ENCODE data around the gene SDC4.

Gene SDC4

GRCh38 chr20:45377269-45377668 is 29.0 kb upstream of the SDC4 start:
- H3K9me3 ChIP-seq (ENCODE audit: control insufficient read depth, insufficient read depth, low read depth, low read length), result no peaks in the 10 kb centered on the region
- H3K27ac ChIP-seq (ENCODE audit: extremely low read depth, low read depth, low read length), result no peak overlapping the region
- H3K36me3 ChIP-seq (ENCODE audit: control insufficient read depth in 2 of 2, insufficient read depth in 1 of 2, low read length in 2 of 2), result peaks cover 0 to 4% of the 10 kb centered on the region in 2 experiments; a peak in 1 of 3 replicates
- CTCF ChIA-PET, result interaction anchor here (0.6 to 5.4 kb wide), 3 partner anchors 36 to 239 kb away, joined by 3 to 95 read pairs (median 3); no protein-coding TSS in a partner anchor
- no peak for TF ChIP-seq ZNF341 (tag by site-specific recombination; IDR thresholded peaks at IDR 0.05; ENCODE audit: low read depth)
- TF ChIP-seq ZNF510 (tag by site-specific recombination; IDR thresholded peaks at IDR 0.05; ENCODE audit: insufficient replicate concordance), result no peak
- no peak for TF ChIP-seq ZNF830 (tag by site-specific recombination; IDR thresholded peaks at IDR 0.05; ENCODE audit: low read depth)
- no peak for TF ChIP-seq ZNF155 (tag by site-specific recombination; IDR thresholded peaks at IDR 0.05)
- TF ChIP-seq ZNF10 (tag by site-specific recombination; IDR thresholded peaks at IDR 0.05), result no peak
- TF ChIP-seq ZNF664 (tag by site-specific recombination; IDR thresholded peaks at IDR 0.05), result no peak
- TF ChIP-seq ZNF366 (tag by site-specific recombination; conservative IDR thresholded peaks at IDR 0.05), result no peak
- no peak for TF ChIP-seq GLIS1 (tag by site-specific recombination; IDR thresholded peaks at IDR 0.05)
- TF ChIP-seq ZNF19 (tag by site-specific recombination; IDR thresholded peaks at IDR 0.05; ENCODE audit: low read depth), result no peak
- no peak for TF ChIP-seq ZNF140 (tag by site-specific recombination; IDR thresholded peaks at IDR 0.05)
- no peak for TF ChIP-seq ZNF561 (tag by site-specific recombination; IDR thresholded peaks at IDR 0.05; ENCODE audit: borderline replicate concordance)
- no peak for TF ChIP-seq ZBTB20 (tag by site-specific recombination; IDR thresholded peaks at IDR 0.05)
- no peak for TF ChIP-seq PBX3 (CRISPR knock-in tag; IDR thresholded peaks at IDR 0.05)
- TF ChIP-seq, protein P1, sequence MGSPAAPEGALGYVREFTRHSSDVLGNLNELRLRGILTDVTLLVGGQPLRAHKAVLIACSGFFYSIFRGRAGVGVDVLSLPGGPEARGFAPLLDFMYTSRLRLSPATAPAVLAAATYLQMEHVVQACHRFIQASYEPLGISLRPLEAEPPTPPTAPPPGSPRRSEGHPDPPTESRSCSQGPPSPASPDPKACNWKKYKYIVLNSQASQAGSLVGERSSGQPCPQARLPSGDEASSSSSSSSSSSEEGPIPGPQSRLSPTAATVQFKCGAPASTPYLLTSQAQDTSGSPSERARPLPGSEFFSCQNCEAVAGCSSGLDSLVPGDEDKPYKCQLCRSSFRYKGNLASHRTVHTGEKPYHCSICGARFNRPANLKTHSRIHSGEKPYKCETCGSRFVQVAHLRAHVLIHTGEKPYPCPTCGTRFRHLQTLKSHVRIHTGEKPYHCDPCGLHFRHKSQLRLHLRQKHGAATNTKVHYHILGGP (tag by site-specific recombination; IDR thresholded peaks at IDR 0.05), result no peak
- TF ChIP-seq, protein P2, sequence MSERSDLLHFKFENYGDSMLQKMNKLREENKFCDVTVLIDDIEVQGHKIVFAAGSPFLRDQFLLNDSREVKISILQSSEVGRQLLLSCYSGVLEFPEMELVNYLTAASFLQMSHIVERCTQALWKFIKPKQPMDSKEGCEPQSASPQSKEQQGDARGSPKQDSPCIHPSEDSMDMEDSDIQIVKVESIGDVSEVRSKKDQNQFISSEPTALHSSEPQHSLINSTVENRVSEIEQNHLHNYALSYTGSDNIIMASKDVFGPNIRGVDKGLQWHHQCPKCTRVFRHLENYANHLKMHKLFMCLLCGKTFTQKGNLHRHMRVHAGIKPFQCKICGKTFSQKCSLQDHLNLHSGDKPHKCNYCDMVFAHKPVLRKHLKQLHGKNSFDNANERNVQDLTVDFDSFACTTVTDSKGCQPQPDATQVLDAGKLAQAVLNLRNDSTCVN (tag by site-specific recombination; optimal IDR thresholded peaks at IDR 0.05), result no peak
- no peak for TF ChIP-seq ZNF112 (tag by site-specific recombination; IDR thresholded peaks at IDR 0.05)
- TF ChIP-seq RBAK (tag by site-specific recombination; IDR thresholded peaks at IDR 0.05), result no peak
- TF ChIP-seq, protein P3, sequence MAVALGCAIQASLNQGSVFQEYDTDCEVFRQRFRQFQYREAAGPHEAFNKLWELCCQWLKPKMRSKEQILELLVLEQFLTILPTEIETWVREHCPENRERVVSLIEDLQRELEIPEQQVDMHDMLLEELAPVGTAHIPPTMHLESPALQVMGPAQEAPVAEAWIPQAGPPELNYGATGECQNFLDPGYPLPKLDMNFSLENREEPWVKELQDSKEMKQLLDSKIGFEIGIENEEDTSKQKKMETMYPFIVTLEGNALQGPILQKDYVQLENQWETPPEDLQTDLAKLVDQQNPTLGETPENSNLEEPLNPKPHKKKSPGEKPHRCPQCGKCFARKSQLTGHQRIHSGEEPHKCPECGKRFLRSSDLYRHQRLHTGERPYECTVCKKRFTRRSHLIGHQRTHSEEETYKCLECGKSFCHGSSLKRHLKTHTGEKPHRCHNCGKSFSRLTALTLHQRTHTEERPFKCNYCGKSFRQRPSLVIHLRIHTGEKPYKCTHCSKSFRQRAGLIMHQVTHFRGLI (tag by site-specific recombination; IDR thresholded peaks at IDR 0.05), result no peak
- POLR2A ChIA-PET, result interaction anchor here (1.1 kb wide), 1 partner anchor 33 kb away, joined by 3 read pairs; no protein-coding TSS in a partner anchor
- no peak overlapping the region for H3K4me3 ChIP-seq (ENCODE audit: low read depth, low read length)
- H3K4me1 ChIP-seq (ENCODE audit: control insufficient read depth, insufficient read depth, low read length), result no peaks in the 10 kb centered on the region

- ChIA-PET POLR2A (interaction anchor here (1.7 kb wide), 1 partner anchor 41 kb away, joined by 3 read pairs; the partner anchor contains the start of gene PIGT), CTCF (interaction anchor here (0.7 to 5.4 kb wide), 14 partner anchors 10 to 396 kb away, joined by 3 to 95 read pairs (median 10); partner anchors contain the start of genes DBNDD2 and SYS1)
- Histone ChIP-seq H3K9me3 (ENCODE audit: control insufficient read depth, insufficient read depth, low read depth, low read length) (no peaks in the 10 kb centered on the region), H3K36me3 (ENCODE audit: control insufficient read depth in 2 of 2, insufficient read depth in 1 of 2, low read length in 2 of 2) (peaks cover 0 to 4% of the 10 kb centered on the region in 2 experiments; a peak in 1 of 3 replicates), H3K27ac (ENCODE audit: extremely low read depth, low read depth, low read length) (no peak overlapping the region), H3K4me3 (ENCODE audit: low read depth, low read length) (no peak overlapping the region), H3K4me1 (ENCODE audit: control insufficient read depth, insufficient read depth, low read length) (no peaks in the 10 kb centered on the region)
- no peak for TF ChIP-seq ZBTB17 (tag by site-specific recombination; IDR thresholded peaks at IDR 0.05)
- no peak for TF ChIP-seq TRIM28 (IDR thresholded peaks at IDR 0.05; ENCODE audit: borderline replicate concordance, low read length)
- TF ChIP-seq ZNF175 (tag by site-specific recombination; IDR thresholded peaks at IDR 0.05), result no peak
These were observed 26.7 kb upstream of the SDC4 start for GRCh38 chr20:45374966-45375365.

All from HEK293 (cell line).